Measurements from ENCODE around the gene EFEMP1.

GRCh38 chr2:55857766-55858165 is 65.8 kb downstream of the EFEMP1 start:
- TF ChIP-seq GATA2 (IDR thresholded peaks at IDR 0.05; ENCODE audit: low read depth, low read length) = no peak
- no peak for TF ChIP-seq GATA3 (IDR thresholded peaks at IDR 0.05; ENCODE audit: low read depth, low read length)
